Activated naive CD8-positive, alpha-beta T cell treated with anti-CD3 and anti-CD28 coated beads for 36 hours (primary cell): Measurements from ENCODE around the gene ADH6. TPM values are rescaled to one million over a fixed set of nuclear protein-coding genes. Genes with fewer than 3 reads are reported as not detected.
"Not testable (repeated sequence)": the region's sequence is repeated elsewhere in the genome, so short reads cannot be mapped to it uniquely, and the experiment has no call there.

Experiments
- DNase-seq: peaks from one replicate; pipeline ENCODE4 v3.0.0; 2021
- H3K27ac Mint-ChIP-seq: one replicate; pipeline ENCODE4 v1.8.0; 2022; ENCODE audit warnings: mild to moderate bottlenecking, moderate library complexity, mixed read lengths
- H3K27me3 Mint-ChIP-seq: one replicate; pipeline ENCODE4 v1.8.0; 2022; ENCODE audit warnings: mild to moderate bottlenecking, mixed read lengths
- H3K36me3 Mint-ChIP-seq: one replicate; pipeline ENCODE4 v1.8.0; 2021; ENCODE audit warnings: mild to moderate bottlenecking, mixed read lengths
- H3K4me1 Mint-ChIP-seq: one replicate; pipeline ENCODE4 v1.8.0; 2021; ENCODE audit warnings: mixed read lengths
- H3K4me3 Mint-ChIP-seq: one replicate; pipeline ENCODE4 v1.8.0; 2022; ENCODE audit warnings: mild to moderate bottlenecking, moderate library complexity, mixed read lengths
- H3K9me3 Mint-ChIP-seq: one replicate; pipeline ENCODE4 v1.8.0; 2022; ENCODE audit warnings: mixed read lengths
- total RNA-seq, 2 experiments: library from RNA; stranded (reverse); gene quantifications; one replicate each; pipeline ENCODE4 v1.2.3, GENCODE V29; 2021

Gene ADH6
- total RNA-seq, 2 experiments from 2014 or later: not detected

- Mint-ChIP-seq H3K36me3 (no peaks in the 10 kb centered on the region), H3K27me3 (no peaks in the 10 kb centered on the region), H3K27ac (no peak overlapping the region), H3K4me1 (no peaks in the 10 kb centered on the region), H3K4me3 (no peak overlapping the region), H3K9me3 (no peaks in the 10 kb centered on the region)
- DNase-seq: no peak
Observed at GRCh38 chr4:99207069-99207743, 11.8 kb downstream of the ADH6 start.

DNA sequence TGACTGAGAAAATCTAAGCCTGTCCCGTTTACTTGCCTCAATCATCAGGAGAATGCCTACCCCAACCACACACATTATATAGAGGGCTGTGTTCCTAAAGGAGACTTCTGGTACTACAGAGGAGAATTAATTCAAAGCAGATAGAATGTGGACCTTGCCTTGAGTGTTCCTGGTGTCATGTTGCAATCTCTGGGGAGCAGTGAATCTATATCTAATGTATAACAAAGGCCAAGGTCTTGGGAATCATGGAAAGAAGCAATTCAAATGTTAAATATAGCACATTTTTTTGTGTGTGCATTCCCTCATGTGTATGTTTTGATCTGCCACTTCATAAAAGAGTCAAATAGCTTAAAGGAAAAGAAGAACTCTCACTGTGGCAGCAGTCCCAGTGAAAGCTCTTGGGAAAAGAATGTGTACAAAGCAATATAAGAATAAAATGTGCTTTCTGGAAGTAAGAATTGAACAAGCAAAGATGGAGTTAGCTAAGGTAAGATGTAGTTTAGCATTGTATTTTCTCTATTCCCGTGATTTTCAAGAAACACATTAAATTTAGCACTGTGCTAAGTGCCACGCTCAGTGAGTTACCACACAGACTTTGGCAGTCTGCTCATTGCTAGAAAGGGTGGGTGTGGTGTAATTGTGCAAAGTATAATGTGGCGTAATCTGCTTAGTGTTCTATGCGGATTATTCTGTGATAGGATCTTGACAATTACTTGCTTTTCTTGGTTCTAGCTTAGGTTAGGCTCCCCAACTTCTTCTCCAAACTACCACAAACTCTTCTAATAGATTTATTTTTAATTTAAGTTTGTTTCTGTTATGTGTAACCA, 13.7 kb downstream of the ADH6 start:
- Mint-ChIP-seq H3K4me3 (no peak overlapping the region), H3K27me3 (no peaks in the 10 kb centered on the region), H3K4me1 (no peaks in the 10 kb centered on the region), H3K9me3 (no peaks in the 10 kb centered on the region), H3K27ac (no peak overlapping the region), H3K36me3 (no peaks in the 10 kb centered on the region)
- no peak for DNase-seq

- Mint-ChIP-seq H3K9me3 (no peaks in the 10 kb centered on the region), H3K27me3 (no peaks in the 10 kb centered on the region), H3K27ac (no peak overlapping the region), H3K4me1 (no peaks in the 10 kb centered on the region), H3K4me3 (no peak overlapping the region), H3K36me3 (no peaks in the 10 kb centered on the region)
- no peak for DNase-seq
Observed at GRCh38 chr4:99202536-99202935, 16.5 kb downstream of the ADH6 start.

- Mint-ChIP-seq H3K9me3 (no peaks in the 10 kb centered on the region), H3K4me3 (no peak overlapping the region), H3K27ac (no peak overlapping the region), H3K27me3 (no peaks in the 10 kb centered on the region), H3K4me1 (no peaks in the 10 kb centered on the region), H3K36me3 (no peaks in the 10 kb centered on the region)
- no peak for DNase-seq
Observed at GRCh38 chr4:99202094-99202493, 17.0 kb downstream of the ADH6 start.

DNA sequence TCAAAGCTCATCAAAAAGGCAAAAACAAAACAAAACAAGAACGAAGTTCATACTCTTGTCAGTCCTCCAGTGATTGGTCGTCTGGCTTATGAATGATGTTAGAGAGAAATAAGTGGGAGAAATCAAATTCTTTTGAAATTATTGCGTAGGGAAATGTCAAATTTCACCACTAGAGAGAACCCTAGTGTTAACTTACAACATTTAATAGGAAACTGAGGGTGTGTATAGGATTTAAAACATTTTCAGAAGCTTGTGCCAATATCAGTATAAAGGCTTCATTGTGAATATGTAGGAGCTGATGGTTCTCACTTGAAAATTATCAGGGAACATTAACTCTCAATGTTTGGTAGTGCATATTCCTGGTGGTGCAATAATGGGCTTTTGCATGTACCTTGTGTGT, 17.4 kb downstream of the ADH6 start:
- no peak for DNase-seq
- Mint-ChIP-seq H3K4me3 (no peak overlapping the region), H3K27ac (no peak overlapping the region), H3K9me3 (no peaks in the 10 kb centered on the region), H3K27me3 (no peaks in the 10 kb centered on the region), H3K36me3 (no peaks in the 10 kb centered on the region), H3K4me1 (no peaks in the 10 kb centered on the region)

DNA sequence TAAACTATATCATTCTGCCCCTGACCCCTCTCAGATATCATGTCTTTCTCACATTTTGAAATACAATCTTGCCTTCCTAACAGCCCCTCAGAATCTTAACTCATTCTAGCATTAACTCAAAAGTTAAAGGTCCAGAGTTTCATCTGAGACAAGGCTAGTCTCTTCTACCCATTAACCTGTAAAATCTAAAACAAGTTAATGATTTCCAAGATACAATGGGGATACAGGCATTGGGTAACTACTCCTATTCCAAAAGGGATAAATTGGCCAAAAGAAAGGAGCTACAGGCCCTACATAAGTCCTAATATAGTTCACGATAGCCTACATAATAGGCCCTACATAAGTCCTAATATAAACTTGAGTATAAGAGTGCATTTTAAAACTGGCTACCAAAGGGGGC, 18.9 kb downstream of the ADH6 start:
- no peak for DNase-seq
- Mint-ChIP-seq H3K36me3 (no peaks in the 10 kb centered on the region), H3K27ac (no peak overlapping the region), H3K4me1 (no peaks in the 10 kb centered on the region), H3K4me3 (no peak overlapping the region), H3K9me3 (no peaks in the 10 kb centered on the region), H3K27me3 (no peaks in the 10 kb centered on the region)

DNA sequence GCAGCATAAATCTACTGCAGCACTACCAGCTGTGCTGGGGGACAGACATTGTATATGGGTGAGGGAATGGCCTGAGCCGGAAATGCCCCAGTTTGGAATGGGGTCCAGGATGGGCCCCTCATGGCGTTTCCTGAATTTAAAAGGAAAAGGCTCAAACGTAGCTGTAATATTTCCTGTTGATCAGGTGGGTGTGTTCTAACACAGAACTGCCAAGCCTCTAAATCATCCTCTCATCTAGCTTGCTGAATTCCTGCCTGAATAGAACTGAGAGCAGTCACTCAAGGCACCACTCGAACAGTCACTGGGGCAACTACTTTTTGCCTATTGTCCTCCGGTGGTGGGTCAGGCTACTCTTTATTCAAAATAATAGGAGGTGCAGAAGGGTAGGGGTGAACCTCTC, 28.7 kb downstream of the ADH6 start:
- no peaks in the 10 kb centered on the region for H3K27me3 Mint-ChIP-seq
- no peak for DNase-seq
- no peak overlapping the region for H3K4me3 Mint-ChIP-seq
- peaks cover 7% of the 10 kb centered on the region for H3K36me3 Mint-ChIP-seq
- peaks cover 24% of the 10 kb centered on the region for H3K9me3 Mint-ChIP-seq
- H3K27ac Mint-ChIP-seq: no peak overlapping the region
- no peaks in the 10 kb centered on the region for H3K4me1 Mint-ChIP-seq

- not testable (repeated sequence) for H3K36me3 Mint-ChIP-seq, H3K27me3 Mint-ChIP-seq, H3K27ac Mint-ChIP-seq, H3K4me3 Mint-ChIP-seq, H3K4me1 Mint-ChIP-seq, DNase-seq
- H3K9me3 Mint-ChIP-seq: peaks cover 27% of the 10 kb centered on the region
Observed at GRCh38 chr4:99189900-99190299, 29.1 kb downstream of the ADH6 start.

DNA sequence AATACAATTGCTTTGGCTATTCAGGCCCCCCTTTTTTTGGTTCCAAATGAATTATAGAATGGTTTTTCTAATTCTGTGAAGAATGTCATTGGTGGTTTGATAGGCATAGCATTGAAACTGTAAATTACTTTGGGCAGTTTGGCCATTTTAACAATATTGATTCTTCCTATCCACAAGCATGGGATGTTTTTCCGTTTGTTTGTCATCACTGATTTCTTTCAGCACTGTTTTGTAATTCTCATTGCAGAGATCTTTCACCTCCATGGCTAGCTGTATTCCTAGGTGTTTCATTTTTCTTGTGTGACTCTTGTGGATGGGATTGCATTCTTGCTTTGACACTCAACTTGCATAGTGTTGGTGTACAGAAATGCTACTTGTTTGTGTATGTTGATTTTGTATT, 33.0 kb downstream of the ADH6 start:
- Mint-ChIP-seq H3K9me3 (peaks cover 22% of the 10 kb centered on the region), H3K4me3 (no peak overlapping the region), H3K36me3 (peaks cover 7% of the 10 kb centered on the region), H3K4me1 (no peaks in the 10 kb centered on the region), H3K27me3 (no peaks in the 10 kb centered on the region), H3K27ac (no peak overlapping the region)
- DNase-seq: no peak

GRCh38 chr4:99185581-99185980, 33.5 kb downstream of the ADH6 start:
- no peak for DNase-seq
- no peak overlapping the region for H3K4me3 Mint-ChIP-seq
- H3K27ac Mint-ChIP-seq: no peak overlapping the region
- H3K4me1 Mint-ChIP-seq: no peaks in the 10 kb centered on the region
- H3K36me3 Mint-ChIP-seq: peaks cover 7% of the 10 kb centered on the region
- no peaks in the 10 kb centered on the region for H3K27me3 Mint-ChIP-seq
- H3K9me3 Mint-ChIP-seq: peaks cover 18% of the 10 kb centered on the region

- Mint-ChIP-seq H3K36me3 (peaks cover 6% of the 10 kb centered on the region), H3K27me3 (no peaks in the 10 kb centered on the region), H3K4me3 (no peak overlapping the region), H3K4me1 (no peaks in the 10 kb centered on the region), H3K27ac (no peak overlapping the region), H3K9me3 (peaks cover 16% of the 10 kb centered on the region)
- no peak for DNase-seq
Observed at GRCh38 chr4:99180382-99181070, 38.5 kb downstream of the ADH6 start.

DNA sequence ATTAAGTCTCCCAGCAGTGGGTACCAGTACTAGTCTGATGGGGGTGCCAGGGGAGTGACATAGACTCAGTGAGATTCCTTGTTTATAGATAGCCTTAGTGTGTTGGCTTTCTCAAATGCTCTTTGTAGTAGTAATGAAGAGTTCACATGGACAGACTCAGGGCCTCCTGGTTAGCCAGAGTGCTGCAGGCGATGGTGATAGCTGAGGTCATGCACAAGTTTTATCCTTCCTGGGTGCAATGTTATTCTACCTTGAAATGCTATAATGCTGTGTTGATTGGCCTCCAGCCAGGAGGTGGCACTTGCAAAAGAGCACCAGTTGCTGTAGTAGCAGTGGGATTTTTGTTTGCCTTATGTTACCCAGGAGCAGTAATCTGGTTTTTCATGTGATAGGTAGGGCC, 39.4 kb downstream of the ADH6 start:
- peaks cover 9% of the 10 kb centered on the region for H3K9me3 Mint-ChIP-seq

GRCh38 chr4:99179178-99179577, 39.9 kb downstream of the ADH6 start:
- H3K27me3 Mint-ChIP-seq: no peaks in the 10 kb centered on the region
- no peak overlapping the region for H3K27ac Mint-ChIP-seq
- no peak for DNase-seq
- peaks cover 9% of the 10 kb centered on the region for H3K9me3 Mint-ChIP-seq
- H3K4me3 Mint-ChIP-seq: no peak overlapping the region
- H3K4me1 Mint-ChIP-seq: no peaks in the 10 kb centered on the region
- peaks cover 11% of the 10 kb centered on the region for H3K36me3 Mint-ChIP-seq

More for the DNA sequence above, 39.4 kb downstream of the ADH6 start:
- no peak overlapping the region for H3K27ac Mint-ChIP-seq
- H3K27me3 Mint-ChIP-seq: no peaks in the 10 kb centered on the region
- no peak overlapping the region for H3K4me3 Mint-ChIP-seq
- DNase-seq: no peak
- peaks cover 11% of the 10 kb centered on the region for H3K36me3 Mint-ChIP-seq
- no peaks in the 10 kb centered on the region for H3K4me1 Mint-ChIP-seq

- Mint-ChIP-seq H3K36me3 (peaks cover 4% of the 10 kb centered on the region), H3K4me3 (no peak overlapping the region), H3K27me3 (no peaks in the 10 kb centered on the region), H3K4me1 (no peaks in the 10 kb centered on the region), H3K9me3 (peaks cover 3% of the 10 kb centered on the region), H3K27ac (no peak overlapping the region)
- no peak for DNase-seq
Observed at GRCh38 chr4:99166544-99166943, 52.5 kb downstream of the ADH6 start.

GRCh38 chr4:99165978-99166377, 53.1 kb downstream of the ADH6 start:
- H3K9me3 Mint-ChIP-seq: peaks cover 3% of the 10 kb centered on the region

More at GRCh38 chr4:99165978-99166377, 53.1 kb downstream of the ADH6 start:
- no peaks in the 10 kb centered on the region for H3K4me1 Mint-ChIP-seq
- H3K36me3 Mint-ChIP-seq: peaks cover 4% of the 10 kb centered on the region
- no peak overlapping the region for H3K4me3 Mint-ChIP-seq
- no peak overlapping the region for H3K27ac Mint-ChIP-seq
- no peak for DNase-seq
- no peaks in the 10 kb centered on the region for H3K27me3 Mint-ChIP-seq
